Measurements from ENCODE around the gene INAFM1.

INAFM1 gene

DNA sequence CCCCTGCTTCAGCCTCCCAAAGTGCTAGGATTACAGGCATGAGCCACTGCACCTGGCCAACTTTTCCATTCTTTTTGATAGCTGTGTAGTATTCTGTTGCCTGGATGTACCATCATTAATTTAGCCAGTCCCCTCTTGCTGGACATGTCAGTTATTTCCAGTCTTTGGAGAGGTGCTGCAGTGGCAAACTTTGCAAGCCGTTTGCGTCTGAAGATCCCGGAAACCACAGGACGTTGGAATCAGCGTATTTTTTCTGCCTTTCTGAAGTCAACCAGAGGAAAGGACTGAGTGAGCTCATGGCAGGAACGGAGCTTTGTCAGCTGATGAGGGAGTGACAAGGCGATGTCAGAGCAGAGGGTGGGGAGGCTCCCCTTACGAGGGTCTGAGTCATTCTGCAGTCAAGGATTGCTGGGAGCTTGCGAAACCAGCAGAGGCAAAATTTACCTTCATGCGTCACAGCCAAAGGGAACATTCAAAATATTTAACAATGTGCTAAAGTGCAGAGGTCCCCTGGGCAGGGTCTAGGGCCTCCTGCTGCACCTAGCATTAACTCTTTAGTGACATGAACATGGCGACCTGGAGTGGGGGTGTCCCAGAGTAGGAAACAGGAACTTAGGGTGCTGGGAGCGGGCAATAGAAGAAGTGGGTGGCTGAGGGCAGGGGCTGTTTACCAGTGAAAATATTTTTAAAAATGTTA lies 40.6 kb downstream of the INAFM1 start (continued):
- TF ChIP-seq ZNF335 (tag by site-specific recombination; conservative IDR thresholded peaks at IDR 0.05) (peak; percentile 38; the same call in 1 of the 2 replicates), ZBTB21 (tag by site-specific recombination; IDR thresholded peaks at IDR 0.05) (peak; percentile 88), ZNF10 (tag by site-specific recombination; IDR thresholded peaks at IDR 0.05) (peak; percentile 92), OSR2 (tag by site-specific recombination; IDR thresholded peaks at IDR 0.05) (no peak), SALL2 (tag by site-specific recombination; IDR thresholded peaks at IDR 0.05; ENCODE audit: borderline replicate concordance) (no peak), ZEB2 (tag by site-specific recombination; IDR thresholded peaks at IDR 0.05) (no peak), ZNF76 (tag by site-specific recombination; IDR thresholded peaks at IDR 0.05; ENCODE audit: borderline replicate concordance, low read depth) (peak; percentile 48; the same call in 1 of the 2 replicates), ZNF24 (tag by site-specific recombination; IDR thresholded peaks at IDR 0.05) (peak; percentile 50; the same call in 1 of the 2 replicates), ZNF580 (tag by site-specific recombination; IDR thresholded peaks at IDR 0.05) (0 out of 2 replicates have a peak, but pooled peaks have one; percentile 42), CTCF (tag by site-specific recombination; IDR thresholded peaks at IDR 0.05) (no peak), ZIC2 (tag by site-specific recombination; IDR thresholded peaks at IDR 0.05) (peak; percentile 77), ZNF629 (tag by site-specific recombination; IDR thresholded peaks at IDR 0.05) (peak; percentile 94), ZXDB (tag by site-specific recombination; IDR thresholded peaks at IDR 0.05) (no peak), KLF9 (tag by site-specific recombination; IDR thresholded peaks at IDR 0.05; ENCODE audit: low read depth) (peak; percentile 51; the same call in 1 of the 2 replicates), KLF1 (tag by site-specific recombination; IDR thresholded peaks at IDR 0.05) (peak; percentile 67), ZNF501 (tag by site-specific recombination; IDR thresholded peaks at IDR 0.05) (no peak), GLIS1 (tag by site-specific recombination; IDR thresholded peaks at IDR 0.05) (peak; percentile 83), MZF1 (tag by site-specific recombination; IDR thresholded peaks at IDR 0.05; ENCODE audit: borderline replicate concordance) (peak; percentile 100), GLI2 (tag by site-specific recombination; IDR thresholded peaks at IDR 0.05; ENCODE audit: borderline replicate concordance, low read depth) (no peak), ZNF280D (tag by site-specific recombination; IDR thresholded peaks at IDR 0.05) (peak; percentile 86), ZNF558 (tag by site-specific recombination; IDR thresholded peaks at IDR 0.05) (peak; percentile 11; the same call in 1 of the 2 replicates), SP7 (tag by site-specific recombination; IDR thresholded peaks at IDR 0.05) (peak; percentile 80), ZBTB48 (tag by site-specific recombination; IDR thresholded peaks at IDR 0.05) (peak; percentile 86), ZNF623 (tag by site-specific recombination; IDR thresholded peaks at IDR 0.05) (peak; percentile 21; the same call in 1 of the 2 replicates), ZNF146 (tag by site-specific recombination; IDR thresholded peaks at IDR 0.05) (peak; percentile 97)
- TF ChIP-seq, protein P1, sequence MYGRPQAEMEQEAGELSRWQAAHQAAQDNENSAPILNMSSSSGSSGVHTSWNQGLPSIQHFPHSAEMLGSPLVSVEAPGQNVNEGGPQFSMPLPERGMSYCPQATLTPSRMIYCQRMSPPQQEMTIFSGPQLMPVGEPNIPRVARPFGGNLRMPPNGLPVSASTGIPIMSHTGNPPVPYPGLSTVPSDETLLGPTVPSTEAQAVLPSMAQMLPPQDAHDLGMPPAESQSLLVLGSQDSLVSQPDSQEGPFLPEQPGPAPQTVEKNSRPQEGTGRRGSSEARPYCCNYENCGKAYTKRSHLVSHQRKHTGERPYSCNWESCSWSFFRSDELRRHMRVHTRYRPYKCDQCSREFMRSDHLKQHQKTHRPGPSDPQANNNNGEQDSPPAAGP (tag by site-specific recombination; IDR thresholded peaks at IDR 0.05), result 0 out of 2 replicates have a peak, but pooled peaks have one; percentile 24
- TF ChIP-seq, protein P2, sequence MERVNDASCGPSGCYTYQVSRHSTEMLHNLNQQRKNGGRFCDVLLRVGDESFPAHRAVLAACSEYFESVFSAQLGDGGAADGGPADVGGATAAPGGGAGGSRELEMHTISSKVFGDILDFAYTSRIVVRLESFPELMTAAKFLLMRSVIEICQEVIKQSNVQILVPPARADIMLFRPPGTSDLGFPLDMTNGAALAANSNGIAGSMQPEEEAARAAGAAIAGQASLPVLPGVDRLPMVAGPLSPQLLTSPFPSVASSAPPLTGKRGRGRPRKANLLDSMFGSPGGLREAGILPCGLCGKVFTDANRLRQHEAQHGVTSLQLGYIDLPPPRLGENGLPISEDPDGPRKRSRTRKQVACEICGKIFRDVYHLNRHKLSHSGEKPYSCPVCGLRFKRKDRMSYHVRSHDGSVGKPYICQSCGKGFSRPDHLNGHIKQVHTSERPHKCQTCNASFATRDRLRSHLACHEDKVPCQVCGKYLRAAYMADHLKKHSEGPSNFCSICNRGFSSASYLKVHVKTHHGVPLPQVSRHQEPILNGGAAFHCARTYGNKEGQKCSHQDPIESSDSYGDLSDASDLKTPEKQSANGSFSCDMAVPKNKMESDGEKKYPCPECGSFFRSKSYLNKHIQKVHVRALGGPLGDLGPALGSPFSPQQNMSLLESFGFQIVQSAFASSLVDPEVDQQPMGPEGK (tag by site-specific recombination; IDR thresholded peaks at IDR 0.05), result peak; percentile 62
- TF ChIP-seq, protein P3, sequence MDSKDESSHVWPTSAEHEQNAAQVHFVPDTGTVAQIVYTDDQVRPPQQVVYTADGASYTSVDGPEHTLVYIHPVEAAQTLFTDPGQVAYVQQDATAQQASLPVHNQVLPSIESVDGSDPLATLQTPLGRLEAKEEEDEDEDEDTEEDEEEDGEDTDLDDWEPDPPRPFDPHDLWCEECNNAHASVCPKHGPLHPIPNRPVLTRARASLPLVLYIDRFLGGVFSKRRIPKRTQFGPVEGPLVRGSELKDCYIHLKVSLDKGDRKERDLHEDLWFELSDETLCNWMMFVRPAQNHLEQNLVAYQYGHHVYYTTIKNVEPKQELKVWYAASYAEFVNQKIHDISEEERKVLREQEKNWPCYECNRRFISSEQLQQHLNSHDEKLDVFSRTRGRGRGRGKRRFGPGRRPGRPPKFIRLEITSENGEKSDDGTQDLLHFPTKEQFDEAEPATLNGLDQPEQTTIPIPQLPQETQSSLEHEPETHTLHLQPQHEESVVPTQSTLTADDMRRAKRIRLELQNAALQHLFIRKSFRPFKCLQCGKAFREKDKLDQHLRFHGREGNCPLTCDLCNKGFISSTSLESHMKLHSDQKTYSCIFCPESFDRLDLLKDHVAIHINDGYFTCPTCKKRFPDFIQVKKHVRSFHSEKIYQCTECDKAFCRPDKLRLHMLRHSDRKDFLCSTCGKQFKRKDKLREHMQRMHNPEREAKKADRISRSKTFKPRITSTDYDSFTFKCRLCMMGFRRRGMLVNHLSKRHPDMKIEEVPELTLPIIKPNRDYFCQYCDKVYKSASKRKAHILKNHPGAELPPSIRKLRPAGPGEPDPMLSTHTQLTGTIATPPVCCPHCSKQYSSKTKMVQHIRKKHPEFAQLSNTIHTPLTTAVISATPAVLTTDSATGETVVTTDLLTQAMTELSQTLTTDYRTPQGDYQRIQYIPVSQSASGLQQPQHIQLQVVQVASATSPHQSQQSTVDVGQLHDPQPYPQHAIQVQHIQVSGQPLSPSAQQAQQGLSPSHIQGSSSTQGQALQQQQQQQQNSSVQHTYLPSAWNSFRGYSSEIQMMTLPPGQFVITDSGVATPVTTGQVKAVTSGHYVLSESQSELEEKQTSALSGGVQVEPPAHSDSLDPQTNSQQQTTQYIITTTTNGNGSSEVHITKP (tag by site-specific recombination; IDR thresholded peaks at IDR 0.05), result 0 out of 2 replicates have a peak, but pooled peaks have one; percentile 10
